Fibroblast of the aortic adventitia (primary cell): Measurements from ENCODE around the gene PSD4. TPM values are rescaled to one million over a fixed set of nuclear protein-coding genes. Genes with fewer than 3 reads are reported as not detected.

Experiments
- DNase-seq: peaks from one replicate; pipeline ENCODE4 v3.0.0-alpha.2; 2010; ENCODE audit warnings: low read depth
- H3K4me3 ChIP-seq: 2 replicates; pipeline ENCODE4 v1.5.1; 2011; ENCODE audit warnings: low read depth, mild to moderate bottlenecking, control low read depth, low read length, moderate library complexity
- total RNA-seq: library from RNA; depleted of rRNA; stranded (reverse); fragments of >200 nt; gene quantifications from 2 replicates; pipeline ENCODE4 v1.2.3, GENCODE V29; 2012; ENCODE audit warnings: low replicate concordance
- TF ChIP-seq, protein P1 (sequence below): IDR thresholded peaks from 2 replicates; pipeline ENCODE4 v1.5.1; 2011; ENCODE audit warnings: mild to moderate bottlenecking, low read length, control low read depth, inconsistent platforms; ENCODE audit not compliant: insufficient read depth

Gene PSD4
- total RNA-seq, 1 donor: 5.1 TPM

DNA sequence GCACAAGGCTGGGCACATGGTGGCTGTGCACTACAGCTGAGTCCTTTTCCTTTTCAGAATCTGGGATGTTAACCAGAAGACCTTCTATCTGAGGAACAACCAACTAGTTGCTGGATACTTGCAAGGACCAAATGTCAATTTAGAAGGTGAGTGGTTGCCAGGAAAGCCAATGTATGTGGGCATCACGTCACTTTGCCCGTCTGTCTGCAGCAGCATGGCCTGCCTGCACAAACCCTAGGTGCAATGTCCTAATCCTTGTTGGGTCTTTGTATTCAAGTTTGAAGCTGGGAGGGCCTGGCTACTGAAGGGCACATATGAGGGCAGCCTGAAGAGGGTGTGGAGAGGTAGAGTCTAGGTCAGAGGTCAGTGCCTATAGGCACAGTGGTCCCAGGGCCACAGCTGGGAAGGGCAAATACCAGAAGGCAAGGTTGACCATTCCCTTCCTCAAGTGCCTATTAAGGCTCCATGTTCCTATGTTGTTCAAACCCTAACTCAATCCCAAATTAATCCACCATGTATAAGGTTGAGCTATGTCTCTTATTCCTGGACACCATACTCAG is 44.2 kb upstream of the PSD4 start:
- DNase-seq: no peak
- TF ChIP-seq, protein P1, sequence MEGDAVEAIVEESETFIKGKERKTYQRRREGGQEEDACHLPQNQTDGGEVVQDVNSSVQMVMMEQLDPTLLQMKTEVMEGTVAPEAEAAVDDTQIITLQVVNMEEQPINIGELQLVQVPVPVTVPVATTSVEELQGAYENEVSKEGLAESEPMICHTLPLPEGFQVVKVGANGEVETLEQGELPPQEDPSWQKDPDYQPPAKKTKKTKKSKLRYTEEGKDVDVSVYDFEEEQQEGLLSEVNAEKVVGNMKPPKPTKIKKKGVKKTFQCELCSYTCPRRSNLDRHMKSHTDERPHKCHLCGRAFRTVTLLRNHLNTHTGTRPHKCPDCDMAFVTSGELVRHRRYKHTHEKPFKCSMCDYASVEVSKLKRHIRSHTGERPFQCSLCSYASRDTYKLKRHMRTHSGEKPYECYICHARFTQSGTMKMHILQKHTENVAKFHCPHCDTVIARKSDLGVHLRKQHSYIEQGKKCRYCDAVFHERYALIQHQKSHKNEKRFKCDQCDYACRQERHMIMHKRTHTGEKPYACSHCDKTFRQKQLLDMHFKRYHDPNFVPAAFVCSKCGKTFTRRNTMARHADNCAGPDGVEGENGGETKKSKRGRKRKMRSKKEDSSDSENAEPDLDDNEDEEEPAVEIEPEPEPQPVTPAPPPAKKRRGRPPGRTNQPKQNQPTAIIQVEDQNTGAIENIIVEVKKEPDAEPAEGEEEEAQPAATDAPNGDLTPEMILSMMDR: no peak
- H3K4me3 ChIP-seq: no peak overlapping the region

DNA sequence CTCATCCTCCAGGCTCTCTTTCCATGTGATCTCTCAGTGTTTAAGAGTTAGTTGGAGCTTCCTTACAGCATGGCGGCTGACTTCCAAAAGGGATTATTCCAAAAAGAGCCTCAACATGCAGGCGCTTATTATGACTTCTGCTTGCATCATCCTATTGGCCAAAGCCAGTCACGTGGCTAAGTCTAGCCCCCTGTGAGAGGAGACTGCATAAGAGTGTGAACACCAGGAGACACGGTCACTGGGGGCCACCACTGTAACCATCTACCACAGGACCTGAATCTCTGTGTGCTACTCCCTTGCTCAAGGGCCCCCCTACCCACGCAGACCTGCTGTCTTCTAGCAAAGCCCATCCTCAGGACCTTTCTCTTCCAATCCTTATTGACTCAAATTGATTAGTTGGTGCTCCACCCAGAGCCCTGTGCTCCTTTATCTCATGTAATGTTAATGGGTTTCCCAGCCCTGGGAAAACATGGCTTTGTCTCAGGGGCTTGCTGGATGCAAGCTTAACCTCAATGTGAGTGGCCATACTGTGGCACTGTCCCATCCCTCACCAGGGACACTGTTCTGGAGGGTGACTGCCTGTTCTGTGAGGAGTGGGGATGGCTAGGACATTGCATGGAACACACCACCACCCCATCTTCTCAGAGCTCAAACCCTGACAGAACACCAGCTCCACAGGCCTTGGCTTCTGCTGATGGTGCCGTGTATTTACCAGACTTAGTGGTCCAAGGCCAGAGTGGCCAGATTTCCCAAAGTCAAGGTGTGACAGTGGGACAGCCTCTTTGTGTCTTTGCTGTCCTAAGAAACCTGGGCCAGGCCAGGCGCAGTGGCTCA is 42.2 kb upstream of the PSD4 start:
- H3K4me3 ChIP-seq: no peak overlapping the region
- DNase-seq: no peak
- TF ChIP-seq, protein P1: no peak

DNA sequence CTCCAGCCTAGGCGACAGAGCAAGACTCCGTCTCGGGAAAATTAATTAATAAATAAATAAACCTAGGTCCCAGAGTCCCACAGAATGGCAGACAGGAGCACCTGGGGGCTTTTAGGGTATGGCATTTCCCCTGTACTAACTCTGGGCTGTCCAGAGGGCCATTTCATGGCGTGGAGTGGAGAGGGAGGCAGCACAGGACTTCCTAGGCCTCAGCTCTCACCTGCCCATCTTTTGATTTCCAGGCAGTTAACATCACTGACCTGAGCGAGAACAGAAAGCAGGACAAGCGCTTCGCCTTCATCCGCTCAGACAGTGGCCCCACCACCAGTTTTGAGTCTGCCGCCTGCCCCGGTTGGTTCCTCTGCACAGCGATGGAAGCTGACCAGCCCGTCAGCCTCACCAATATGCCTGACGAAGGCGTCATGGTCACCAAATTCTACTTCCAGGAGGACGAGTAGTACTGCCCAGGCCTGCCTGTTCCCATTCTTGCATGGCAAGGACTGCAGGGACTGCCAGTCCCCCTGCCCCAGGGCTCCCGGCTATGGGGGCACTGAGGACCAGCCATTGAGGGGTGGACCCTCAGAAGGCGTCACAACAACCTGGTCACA is 41.3 kb upstream of the PSD4 start:
- H3K4me3 ChIP-seq: no peak overlapping the region
- TF ChIP-seq, protein P1: no peak
- no peak for DNase-seq

DNA sequence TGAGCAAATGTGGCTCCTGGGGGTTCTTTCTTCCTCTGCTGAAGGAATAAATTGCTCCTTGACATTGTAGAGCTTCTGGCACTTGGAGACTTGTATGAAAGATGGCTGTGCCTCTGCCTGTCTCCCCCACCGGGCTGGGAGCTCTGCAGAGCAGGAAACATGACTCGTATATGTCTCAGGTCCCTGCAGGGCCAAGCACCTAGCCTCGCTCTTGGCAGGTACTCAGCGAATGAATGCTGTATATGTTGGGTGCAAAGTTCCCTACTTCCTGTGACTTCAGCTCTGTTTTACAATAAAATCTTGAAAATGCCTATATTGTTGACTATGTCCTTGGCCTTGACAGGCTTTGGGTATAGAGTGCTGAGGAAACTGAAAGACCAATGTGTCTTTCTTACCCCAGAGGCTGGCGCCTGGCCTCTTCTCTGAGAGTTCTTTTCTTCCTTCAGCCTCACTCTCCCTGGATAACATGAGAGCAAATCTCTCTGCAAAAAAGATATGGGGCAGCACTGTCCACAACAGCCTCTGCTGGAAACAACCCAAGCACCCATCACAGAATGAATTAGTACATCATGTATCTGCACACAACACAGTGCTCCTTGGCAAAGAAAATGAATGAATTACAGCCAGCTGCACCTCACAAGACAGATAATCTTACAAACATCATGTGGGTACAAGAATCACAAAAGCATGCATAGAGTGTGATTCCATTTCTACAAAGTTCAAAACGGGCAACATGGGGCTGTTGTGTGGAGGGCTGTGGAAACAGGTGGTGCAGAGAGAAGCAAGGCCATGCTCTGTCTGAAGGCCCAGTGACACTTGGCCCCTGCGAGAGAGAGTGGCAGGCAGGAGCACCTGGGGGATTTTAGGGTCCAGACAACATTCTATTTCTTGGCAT is 39.8 kb upstream of the PSD4 start:
- TF ChIP-seq, protein P1: no peak
- H3K4me3 ChIP-seq: no peak overlapping the region
- DNase-seq: no peak

DNA sequence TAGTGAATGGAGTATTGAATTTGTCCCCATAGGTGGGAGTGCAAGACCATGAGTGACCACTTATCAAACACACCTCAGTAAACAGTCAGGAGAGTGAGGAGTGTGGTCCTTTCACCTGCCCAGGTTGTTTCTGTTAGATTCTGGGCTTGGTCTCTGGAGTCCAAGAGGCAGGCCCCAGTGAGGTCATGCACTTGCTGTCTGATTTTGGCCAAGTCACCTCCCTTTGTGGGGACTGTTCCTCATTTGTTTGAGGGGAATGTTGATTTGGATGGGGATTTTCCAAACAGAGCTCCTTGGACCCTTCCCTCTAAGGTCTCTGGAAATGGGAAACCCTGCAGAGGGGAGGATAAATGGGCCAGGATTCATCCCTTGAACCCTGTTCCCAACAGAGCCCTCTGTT is 39.1 kb upstream of the PSD4 start:
- DNase-seq: no peak
- no peak overlapping the region for H3K4me3 ChIP-seq
- TF ChIP-seq, protein P1: no peak

DNA sequence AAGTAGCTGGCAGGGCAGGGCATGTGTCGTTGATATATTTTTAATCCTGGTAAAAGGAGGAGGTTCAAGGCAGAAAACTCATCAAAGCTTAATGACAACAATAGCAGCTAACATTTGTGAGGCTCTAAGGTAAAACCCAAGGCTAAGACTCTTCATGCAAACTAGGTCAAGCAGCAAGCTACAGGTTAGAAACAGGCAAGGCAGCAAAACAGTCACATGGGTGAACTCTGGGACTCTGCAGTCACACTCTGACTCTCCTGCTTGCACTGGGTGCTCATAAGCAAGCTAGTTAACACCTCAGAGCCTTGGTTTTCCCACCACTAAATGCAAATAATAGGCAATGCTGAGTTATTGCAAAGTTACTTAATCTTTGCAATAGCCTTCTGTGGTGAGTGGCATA is 38.5 kb upstream of the PSD4 start:
- TF ChIP-seq, protein P1: no peak
- no peak for DNase-seq
- H3K4me3 ChIP-seq: no peak overlapping the region
